Breast epithelium (tissue), 3 donors: Measurements from ENCODE around the gene ZNF462.

Experiments used
- POLR2A ChIP-seq: fragments of 450-650 bp; IDR thresholded peaks from one replicate; pipeline ENCODE4 v1.6.1; 2016; ENCODE audit warnings: antibody characterized with exemption, mild to moderate bottlenecking, moderate library complexity
- POLR2AphosphoS5 ChIP-seq, 3 donors: sonication (generic); formaldehyde crosslinking; IDR thresholded peaks; one replicate each; pipeline ENCODE4 v1.6.1; 2017; ENCODE audit warnings: antibody characterized with exemption in 3 of 3

DNA sequence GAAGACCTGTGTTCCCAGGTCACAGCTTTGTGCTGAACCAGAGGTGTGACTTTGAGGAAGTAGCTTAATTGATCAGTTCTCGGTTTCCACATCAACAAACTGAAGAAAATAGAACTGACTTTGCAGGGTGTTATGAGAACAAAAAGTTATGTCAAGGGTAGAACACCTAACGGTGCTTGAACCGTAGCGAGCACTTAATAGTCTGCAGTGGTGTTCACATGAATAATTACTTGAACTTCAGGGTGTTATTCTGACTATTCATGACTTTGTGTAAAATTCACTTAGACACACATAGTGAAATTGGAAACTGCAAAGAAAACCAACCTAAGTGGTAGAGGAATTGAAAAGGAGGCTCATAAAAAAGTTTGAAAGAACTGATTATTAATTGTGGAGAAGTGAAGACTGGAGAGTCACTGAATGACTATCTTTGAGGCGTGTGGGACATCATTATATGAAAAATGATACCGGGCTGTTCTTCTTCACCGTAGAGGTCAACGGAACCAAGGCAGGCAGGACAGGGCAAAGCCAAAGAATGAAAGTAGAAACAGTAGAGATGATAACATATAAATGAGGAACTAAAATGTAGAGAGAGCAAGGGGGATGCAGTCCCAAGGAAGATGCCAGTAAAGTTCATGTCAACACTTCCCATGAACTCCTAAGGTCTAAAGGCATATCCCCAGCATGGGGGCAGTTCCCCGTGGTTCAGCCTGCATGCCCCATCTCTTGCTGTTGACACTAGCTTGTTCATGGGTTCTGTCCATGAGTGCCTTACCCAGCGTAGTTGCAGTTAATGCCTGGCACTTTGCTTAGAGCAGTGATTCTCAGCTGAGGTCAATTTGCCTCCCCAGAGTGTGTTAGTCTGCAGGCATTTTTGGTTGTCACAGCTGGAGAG is 118.7 kb downstream of the ZNF462 start:
- TF ChIP-seq POLR2A (no peak), POLR2AphosphoS5 (IDR thresholded peaks at IDR 0.05) (no peak)
